GM12892 (cell line): Measurements from ENCODE around the gene WNK3.

Experiments used
- POLR2A ChIP-seq: IDR thresholded peaks from 2 replicates; pipeline ENCODE4 v1.6.1; 2011; ENCODE audit warnings: low read depth, low read length, control low read depth
- POLR2AphosphoS5 ChIP-seq: IDR thresholded peaks from 2 replicates; pipeline ENCODE4 v1.6.1; 2011; ENCODE audit warnings: low read depth, low read length, control low read depth
- TAF1 ChIP-seq: IDR thresholded peaks from 2 replicates; pipeline ENCODE4 v1.6.1; 2011; ENCODE audit warnings: low read depth, mild to moderate bottlenecking, control low read depth, low read length, borderline replicate concordance

GRCh38 chrX:54223581-54223980, 134.3 kb downstream of the WNK3 start:
- no peak for TF ChIP-seq POLR2AphosphoS5
- no peak for TF ChIP-seq TAF1
- TF ChIP-seq POLR2A: no peak
